Activated CD4-positive, alpha-beta T cell treated with anti-CD3 and anti-CD28 coated beads, Interleukin-2, amount 50 U/mL, for 1 hour (primary cell): Measurements from ENCODE around the gene FBN1.

Source experiments
- DNase-seq: peaks from one replicate; pipeline ENCODE4 v3.0.0-alpha.2; 2020

The FBN1 gene

DNA sequence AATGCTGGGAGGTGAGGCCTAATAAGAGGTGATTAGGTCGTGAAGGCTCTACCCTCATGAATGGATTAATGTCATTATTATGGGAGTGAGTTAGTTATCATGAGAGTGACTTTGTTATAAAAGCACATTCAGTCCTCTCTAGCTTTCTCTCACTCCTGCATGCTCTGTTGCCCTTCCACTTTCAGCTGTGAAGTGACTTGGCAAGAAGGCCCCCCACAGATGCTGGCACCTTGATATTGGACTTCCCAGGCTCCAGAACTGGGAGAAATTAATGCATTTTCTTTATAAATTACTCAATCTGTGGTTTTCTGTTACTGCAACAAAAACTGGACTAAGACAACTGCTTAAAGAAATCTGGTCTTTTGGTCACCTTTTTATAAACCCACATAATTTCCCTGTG, 144.3 kb downstream of the FBN1 start:
- no peak for DNase-seq

DNA sequence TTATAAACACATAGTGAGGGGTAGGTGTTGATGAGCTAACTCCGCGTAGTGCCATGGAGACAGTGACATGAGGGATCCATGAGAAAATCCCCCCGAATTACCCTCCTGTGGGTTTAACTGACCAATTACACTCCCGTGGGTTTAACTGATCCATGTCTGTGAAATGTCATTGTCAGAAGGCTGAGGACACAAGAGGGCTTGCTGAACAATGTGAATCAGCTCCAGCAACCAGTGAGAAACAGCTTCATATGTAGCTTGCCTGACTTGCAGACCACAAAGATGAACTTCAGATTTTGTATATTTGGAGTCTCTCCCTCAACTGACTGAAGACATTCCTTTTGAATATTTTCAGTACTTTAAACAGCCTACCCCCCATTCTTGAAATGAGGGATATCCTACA, 144.9 kb downstream of the FBN1 start:
- DNase-seq = no peak

DNA sequence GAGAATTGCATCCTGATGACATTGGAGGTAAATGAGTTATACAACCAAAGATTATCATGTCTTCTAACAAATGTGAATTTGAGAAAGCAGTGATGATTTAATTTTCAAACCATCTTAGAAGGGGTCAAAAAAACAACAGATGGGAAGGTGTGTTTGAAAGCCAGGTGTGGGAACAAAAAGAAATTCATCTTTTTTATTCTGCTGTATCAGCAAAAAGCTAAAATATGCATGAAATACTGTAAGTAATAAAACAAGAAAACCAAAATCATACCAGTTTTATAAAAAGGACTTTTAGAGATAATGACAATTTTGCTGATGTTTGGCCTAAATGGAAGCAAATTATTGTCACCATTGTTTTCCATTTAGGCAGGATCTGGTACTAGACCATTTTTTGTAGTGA, 145.5 kb downstream of the FBN1 start:
- no peak for DNase-seq

DNA sequence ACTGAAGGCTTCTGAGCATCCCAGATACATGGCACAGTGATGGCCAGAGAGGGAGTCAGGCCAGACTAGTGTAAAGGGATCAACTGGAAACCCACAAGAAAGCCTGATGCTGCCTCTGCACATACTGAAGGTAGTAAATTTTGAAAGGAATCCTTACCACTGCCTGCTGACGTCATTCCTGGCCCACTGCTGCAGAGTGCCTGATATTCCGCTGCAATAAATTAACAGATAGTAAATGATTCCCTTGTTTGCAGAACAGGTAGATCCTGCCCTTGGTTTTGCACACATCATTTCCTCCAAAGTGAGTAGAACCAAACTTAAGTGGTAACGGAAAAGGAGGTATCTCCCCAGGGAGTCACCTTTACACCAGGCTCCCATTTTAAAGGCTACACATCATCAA, 146.7 kb downstream of the FBN1 start:
- no peak for DNase-seq

DNA sequence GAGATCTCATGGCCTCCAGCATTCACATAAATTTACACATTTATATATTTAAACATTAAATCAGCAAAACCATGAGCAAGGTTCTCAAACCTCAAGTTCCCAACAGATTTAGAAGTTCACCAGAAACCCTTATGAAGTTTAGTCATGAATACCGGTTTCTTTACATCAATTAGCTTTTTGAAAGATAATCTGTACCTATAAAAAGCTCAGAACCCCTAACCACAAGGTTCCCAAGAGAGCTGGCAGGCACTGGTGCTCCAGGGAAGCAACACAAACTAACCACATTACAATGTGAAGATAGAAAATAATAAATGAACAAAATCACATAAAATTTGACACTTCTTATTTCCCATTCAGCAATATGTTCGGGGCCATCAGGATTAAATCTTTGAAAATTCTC, 150.9 kb downstream of the FBN1 start:
- DNase-seq = no peak

DNA sequence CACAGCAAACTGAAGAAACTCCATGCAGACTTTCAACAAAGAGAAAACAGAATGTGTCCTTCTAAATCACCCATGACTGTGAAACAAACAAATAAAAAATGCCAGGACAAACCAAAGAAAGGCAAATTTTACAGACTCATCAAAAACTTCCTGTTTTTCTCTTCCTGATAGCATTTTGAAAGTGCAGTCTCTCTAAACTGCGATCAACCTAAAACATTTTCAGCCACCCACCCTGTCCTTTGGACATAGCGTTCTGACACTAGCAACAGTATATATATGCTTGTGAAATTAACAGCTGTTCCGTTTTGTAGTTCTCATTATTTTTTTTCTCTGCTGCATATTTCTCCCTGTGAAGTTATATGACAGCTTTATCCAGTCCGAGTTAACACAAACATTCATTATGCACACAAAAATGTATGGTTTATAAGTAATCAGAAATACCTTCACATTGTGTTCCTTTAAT, 151.7 kb downstream of the FBN1 start:
- no peak for DNase-seq

DNA sequence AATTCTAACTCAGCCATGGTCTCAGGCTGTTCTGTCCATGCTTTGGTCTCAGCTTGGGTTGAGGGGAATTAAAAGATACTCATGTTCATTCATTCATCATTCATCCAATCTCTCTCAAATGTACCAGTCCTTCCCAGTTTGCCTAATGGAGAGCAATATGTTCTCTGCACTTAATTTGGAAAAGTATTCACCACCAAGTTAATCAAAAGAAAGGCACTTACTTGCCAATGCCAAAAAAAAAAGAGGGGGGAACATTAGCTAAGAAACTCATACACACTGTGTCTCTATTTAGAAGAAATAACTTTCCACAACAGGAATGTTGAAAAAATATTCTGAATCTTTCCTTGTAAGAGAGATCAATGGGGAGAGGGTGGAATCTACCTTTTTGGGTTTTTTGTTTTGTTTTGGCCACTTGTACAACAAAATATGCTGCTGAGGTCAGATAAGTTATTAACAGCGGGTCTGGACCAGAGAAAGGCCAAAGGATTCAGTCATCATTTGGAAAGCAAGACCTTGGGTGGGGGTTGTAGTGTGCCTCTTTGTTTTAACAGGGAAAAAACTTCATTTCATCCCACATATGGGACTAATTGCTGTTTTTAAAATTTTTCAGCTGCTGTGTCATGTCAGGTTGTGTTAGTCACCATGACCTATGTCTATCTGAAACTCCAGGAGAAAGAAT, 152.3 kb downstream of the FBN1 start:
- no peak for DNase-seq

DNA sequence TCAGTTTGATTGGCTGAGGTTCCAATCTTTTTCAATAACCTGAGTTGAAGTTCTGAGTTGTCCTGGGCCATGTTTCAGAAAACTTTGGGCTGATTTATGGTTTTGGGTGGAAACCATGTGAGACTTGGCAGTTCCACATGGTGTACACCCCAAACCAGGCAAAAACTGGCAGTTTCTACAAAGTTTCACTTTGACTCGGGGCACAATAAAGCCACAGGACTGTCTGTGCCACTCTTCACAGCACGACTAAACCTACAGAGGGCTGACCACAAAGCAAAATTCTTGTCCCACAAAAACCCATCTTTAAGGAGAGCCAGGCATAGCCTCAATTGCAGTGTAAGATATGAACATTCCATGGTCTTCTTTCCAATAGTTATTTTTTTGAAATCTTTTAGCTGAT, 159.3 kb downstream of the FBN1 start:
- DNase-seq = no peak

DNA sequence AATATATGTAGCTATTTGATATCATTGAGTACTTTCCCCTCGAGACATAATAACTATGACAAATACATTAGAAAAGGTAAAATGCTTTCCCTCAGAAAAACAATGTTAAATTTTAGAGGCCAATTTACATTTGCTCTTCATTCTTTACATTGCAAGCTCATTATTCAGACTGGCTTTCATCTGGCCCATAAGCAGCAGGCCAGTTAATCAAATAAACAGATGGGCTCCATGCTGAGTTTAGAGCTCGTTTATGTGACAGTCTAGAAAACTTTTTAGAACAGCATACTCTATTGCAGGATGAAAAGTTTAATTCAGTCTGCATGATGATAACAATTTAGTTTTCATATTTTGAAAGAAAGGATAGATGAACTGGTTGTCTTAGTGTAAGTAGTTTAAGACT, 163.7 kb downstream of the FBN1 start:
- DNase-seq = no peak

DNA sequence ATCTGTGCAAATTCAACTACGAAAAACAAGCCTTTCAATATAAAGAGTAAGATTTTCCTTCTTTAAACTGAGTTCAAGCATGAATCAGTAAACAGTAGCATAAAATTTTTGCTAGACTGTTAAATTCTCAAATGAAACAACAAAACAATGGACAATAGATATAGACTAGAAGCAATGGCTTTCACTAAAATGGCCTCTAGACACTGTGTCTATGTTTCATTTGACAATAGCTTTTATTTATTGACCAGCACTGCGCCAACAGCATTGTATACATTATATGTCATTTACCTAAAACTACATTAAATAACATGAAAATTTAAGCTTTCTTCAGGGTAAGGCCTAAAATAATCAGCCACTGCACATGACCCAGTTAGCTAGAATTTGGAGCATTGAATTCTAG, 165.8 kb downstream of the FBN1 start:
- no peak for DNase-seq

DNA sequence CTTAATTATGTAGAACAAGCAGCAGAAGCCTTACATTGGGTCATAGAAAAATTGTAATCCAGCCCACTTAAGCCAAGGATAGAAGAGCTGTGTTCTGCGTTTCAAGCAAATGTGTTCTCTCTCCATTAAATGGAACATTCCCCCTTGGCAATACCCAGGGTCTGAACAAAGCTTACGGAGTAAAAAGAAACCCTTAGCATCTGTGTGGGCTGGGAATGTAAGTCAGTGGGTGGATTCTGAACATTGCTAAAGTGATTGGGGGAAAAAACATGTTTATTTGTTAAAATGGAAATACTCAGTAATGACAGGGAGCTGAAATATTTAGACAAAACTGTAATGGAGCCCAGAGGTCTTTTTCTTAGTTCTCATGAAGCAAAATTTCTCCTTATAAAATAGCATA, 166.9 kb downstream of the FBN1 start:
- no peak for DNase-seq

DNA sequence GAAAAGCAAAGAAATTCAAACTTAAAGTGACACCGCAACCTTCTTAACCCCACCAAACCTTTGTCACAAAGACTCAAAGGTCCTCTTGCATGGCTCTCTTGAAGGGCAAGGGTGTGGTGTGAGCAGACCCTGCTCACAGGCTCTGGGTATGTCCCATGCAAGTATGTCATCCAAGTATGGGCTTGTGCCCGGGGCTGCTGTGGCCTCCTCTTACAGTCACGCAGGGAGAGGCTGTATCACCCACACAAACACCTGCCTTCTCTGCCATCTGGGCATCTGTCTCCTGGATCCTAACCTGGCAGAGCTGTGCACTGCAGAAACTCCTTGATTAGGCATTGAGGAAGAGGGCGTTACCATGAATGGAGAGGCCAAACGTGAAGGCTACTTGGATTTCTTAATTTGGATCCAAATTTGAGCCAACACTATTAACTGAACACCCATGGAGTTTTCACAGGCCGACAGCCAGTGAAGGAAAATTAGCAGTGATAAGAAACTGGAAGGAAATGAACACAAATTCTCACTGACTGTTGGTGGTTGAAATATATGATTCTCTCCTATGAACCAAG, 167.6 kb downstream of the FBN1 start:
- DNase-seq = no peak

DNA sequence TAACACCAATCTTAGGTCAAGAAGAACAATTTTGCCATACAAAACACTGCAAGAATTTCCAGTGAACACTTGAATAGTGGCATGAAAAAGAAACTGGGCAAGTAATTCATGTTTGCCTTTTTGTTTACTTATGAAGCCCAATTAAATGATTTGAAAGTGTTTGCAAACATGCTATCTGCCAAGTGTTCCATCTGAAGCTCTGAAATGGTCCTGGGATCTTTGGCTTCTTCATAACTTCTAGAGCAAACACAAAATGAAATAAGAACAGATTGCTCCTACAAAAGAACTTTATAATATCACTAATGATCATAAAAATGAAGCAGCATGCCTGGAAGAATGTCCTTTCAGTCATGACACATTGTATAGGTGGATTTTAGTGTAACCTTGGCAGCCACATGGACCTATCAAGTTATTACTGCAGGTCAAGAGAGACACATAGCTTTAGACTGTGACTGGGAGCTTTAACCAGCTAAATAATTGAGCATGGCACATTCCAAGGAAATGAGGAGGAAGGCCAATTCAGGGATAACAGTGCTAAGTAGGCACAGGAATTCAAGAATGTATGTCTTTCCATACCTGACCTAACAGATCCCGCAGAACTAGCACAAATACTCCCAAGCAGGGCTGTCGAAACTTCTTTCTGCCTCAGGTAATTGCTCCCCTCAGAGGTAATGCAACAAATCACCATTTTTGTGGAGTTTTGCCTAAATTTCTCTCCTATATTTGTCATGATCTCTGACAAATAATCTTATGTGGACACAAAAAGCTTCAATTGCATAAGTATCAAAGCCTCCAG, 169.7 kb downstream of the FBN1 start:
- no peak for DNase-seq

DNA sequence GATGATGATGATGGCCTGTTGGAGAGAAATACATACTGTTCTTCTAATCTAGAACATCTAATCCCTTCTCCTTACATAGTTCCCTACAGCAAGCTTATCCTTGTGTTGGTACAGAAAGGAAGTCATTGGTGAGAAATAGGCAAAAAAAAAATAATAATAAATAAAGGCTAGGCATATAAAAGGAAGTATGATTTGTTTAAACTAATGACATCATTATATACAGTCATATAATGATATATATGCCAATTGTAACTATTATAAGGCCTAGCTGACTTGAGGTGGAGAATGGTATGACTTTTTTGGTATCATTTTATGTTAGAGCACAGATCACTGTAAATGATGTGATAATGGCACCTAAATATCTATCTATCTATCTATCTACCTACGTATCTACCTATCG, 171.8 kb downstream of the FBN1 start:
- DNase-seq = no peak

DNA sequence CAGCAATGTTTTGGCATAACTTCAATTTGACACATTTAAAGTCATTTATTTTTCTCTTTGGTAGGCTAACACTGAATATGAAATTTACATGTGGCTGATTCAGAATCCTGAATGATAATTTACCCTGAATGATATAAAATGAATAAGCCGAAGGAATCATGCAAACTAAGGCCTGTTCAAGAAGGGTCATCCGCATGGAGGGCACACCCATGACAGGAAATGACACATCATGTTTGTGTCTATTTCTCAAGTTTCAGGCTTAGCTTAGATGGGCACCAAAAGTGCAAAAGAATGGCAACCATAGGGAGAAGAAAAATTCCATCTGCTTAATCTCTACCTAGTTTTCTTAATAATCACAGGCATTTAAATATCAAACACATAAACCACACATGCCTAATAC, 172.8 kb downstream of the FBN1 start:
- no peak for DNase-seq

DNA sequence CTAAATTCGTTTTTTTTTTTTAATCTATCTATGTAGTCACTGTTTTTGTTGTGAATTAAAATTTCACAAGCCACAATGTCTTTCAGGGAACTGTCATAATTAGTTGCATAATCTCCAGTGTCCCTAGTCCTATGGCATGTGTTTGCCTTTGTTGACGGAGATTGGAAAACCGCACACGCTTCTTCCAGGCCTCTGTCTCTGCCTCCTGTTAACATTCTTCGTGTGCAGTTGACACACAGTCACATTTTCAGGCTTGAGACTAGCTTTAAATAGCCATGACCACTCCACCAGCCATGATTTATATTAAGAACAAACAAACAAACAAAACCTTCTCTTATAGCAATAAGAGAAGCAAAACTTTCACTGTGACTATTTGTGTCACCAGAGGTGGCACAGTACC, 174.4 kb downstream of the FBN1 start:
- no peak for DNase-seq

DNA sequence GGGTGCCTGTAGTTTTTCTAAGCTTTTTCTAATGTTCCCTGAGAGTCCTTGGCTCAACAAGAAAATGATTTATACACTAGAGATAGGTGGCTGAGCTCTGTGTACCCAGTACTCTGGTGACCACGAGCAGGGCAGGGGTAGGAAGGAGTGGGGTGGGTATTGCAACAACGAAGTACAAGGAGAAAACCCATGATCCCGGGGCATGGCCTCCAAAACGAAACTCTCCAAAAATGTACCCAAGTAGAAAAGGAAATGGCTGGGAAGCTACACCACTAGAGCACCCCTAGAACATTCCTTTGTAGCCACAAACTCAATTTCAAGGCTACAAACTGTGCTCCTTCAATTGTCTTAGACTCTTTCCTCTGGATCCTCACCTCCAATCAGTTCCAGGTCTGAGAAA, 175.4 kb downstream of the FBN1 start:
- DNase-seq = no peak

DNA sequence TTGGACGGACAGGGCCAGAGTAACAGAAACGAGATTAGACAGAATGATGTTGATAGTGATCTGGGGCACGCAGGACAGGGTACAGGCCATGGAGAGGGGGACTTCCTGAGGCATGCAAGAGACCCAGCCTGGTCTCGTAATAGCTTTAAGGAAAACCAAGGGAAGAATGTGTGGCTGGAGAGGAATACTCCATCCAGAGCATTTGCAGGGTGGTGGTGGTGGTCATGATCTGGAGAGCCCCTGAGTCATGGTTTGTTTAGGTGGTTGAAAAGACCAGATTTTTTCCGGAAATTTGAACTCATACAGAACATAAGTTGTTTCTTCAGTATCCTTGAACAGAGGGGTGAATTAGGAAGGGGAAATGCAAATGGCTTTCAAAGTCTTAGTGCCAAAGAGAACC, 175.8 kb downstream of the FBN1 start:
- no peak for DNase-seq

DNA sequence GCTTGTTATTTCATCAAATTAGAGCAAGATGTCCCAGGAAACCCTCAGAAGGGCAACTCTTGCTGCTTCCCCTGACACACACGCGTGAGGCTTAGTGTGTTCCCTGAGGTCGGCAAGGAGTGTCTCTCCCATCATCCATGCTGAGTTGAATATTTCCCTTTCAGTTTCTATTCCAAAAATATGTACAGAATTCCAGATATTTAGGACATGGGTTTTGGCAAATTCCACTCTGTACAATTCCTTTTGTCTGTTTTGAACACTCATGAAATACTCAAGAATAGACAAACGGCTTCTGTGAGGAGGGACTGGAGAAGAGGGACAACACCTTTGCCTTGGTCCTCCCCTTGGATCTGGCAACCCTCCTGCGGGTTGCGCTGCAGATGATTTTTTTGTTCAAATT, 176.2 kb downstream of the FBN1 start:
- no peak for DNase-seq

DNA sequence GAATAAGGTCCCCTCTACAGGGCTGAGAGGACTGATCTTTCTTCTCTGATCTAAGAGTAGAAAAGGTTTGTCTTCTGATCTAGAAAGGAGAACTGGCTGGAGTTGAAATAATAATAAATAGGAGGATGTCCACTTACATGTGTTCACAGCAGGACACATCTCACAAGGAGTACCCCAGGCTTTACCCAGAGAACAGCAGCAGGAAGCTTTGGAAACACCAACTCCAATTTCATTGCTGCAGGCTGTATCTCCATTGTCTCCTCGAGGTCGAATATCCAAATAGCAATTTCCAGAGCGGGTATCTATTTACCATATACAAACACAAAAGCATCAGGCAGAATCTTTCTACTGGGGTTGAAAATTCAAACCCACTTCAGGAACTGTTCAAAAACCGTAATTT, 177.7 kb downstream of the FBN1 start:
- no peak for DNase-seq

DNA sequence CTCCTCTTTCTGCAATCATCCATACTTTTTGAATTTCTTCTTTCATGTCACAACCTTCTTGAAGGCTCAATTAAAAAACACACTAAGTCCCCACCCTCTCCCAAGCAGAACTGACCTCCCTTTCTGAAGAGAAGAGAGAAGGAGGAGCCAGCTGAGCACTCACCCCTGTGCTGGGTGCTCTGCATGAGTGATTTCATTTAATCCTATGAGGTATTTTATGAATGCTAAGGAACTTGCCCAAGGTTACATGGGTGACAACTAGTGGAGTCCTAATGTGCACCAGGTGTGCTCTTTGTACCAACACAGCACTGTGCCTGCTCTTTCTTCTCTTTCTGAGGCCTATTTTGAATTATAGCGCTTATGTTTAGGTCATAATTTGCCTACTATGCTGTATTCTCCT, 178.7 kb downstream of the FBN1 start:
- no peak for DNase-seq

DNA sequence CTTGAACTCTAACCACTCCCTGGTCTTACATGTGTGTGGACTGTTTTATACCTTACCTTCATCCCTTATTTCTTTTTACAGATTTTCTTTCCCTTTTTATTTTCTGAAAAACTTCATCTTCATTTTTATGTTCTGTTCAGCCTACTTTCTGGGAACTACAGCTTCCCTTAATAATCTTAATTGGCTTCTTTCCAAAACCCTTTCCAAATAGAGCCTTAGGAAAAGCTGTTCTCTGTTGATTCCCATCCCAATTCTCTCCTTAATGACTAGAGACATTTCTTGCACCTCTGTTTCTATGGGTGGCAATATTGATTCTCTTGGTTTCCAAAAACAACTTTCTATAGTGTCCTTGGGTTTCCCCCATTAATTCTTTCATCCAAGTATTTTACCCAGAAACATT, 179.4 kb downstream of the FBN1 start:
- no peak for DNase-seq

DNA sequence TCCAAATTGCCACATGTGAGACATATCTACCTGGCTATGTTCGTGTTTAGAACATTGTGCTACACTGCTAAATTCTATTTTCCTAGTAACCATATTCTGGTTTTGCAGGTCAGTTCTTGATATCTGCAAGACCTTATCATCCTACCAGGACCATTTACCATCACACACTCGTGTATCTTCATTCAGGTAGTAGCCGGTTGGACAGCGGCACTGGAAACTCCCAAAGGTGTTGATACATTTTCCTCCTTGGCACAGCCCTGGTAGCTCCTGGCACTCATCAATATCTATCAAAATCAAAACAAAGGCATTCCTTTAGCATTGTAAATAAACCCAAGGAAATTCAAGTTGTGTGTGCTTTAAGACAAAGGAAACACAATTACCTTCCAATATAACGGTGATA, 180.1 kb downstream of the FBN1 start:
- no peak for DNase-seq

DNA sequence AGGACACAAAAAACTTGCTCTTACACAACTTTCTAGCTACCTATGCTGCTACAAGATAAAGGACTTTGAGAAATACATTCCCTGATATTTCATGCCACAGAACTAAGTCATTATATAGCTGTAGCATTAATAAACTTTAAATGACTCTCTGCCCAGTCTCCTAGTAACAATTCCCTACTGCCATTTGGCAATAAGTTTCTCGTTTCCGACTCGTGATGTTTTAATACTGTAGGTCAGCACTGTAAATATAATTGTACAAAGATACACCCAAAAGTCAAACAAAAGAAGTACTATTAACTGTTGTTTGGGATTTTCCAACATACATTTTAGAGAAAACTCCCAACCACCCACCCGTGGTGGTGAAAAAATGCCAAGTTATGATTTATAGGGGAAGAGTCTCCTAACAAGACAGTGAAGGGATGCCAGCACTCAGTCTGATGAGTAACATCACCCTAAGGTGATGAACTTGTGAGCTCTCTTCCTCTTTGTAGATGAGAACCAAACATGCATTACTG, 182.1 kb downstream of the FBN1 start:
- DNase-seq = no peak
